CD4-positive, alpha-beta T cell treated with Interleukin-12 subunit alpha and Interleukin-12 subunit beta, for 1 hour (primary cell): ENCODE results near the gene DPH3.

Source experiments
- DNase-seq: peaks from one replicate; pipeline ENCODE4 v3.0.0-alpha.2; 2020

Gene DPH3

DNA sequence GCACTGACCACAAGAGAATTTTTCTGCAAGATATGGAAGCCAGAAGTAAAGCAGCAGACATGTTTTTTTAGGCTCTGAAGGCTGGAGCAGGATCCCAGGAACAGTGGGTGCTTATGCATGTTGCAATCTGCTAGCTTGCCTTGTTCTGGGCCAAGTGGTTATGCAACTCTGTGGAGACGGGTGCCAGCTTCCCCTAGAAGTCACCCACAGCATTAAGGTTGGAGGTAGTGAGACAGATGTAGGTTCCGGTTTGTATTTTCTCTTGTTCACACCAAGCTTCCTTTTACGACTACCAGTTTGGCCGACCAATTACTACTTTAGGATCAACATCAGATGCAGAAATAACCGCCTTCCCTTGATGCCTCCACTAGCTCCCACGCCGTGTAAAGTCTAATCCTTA is 11.1 kb downstream of the DPH3 start:
- no peak for DNase-seq

DNA sequence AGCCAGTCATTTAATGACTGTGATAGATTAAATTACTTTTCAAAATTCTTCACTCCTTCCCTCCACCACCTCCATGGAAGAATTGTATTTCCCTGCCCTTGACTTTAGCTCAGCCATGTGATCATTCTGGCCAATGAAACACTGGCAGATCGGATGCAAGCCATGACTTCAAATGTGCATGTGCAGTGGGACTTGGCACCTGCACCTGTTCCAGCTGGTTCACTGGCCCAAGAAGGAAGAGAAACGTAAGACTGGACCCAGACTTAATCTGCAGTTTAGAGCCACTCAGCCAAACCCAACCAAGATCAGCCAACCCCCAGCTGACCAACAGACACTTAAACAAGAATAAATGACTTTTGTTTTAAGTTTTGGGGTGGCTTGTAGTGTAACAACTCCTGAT is 11.8 kb downstream of the DPH3 start:
- no peak for DNase-seq

DNA sequence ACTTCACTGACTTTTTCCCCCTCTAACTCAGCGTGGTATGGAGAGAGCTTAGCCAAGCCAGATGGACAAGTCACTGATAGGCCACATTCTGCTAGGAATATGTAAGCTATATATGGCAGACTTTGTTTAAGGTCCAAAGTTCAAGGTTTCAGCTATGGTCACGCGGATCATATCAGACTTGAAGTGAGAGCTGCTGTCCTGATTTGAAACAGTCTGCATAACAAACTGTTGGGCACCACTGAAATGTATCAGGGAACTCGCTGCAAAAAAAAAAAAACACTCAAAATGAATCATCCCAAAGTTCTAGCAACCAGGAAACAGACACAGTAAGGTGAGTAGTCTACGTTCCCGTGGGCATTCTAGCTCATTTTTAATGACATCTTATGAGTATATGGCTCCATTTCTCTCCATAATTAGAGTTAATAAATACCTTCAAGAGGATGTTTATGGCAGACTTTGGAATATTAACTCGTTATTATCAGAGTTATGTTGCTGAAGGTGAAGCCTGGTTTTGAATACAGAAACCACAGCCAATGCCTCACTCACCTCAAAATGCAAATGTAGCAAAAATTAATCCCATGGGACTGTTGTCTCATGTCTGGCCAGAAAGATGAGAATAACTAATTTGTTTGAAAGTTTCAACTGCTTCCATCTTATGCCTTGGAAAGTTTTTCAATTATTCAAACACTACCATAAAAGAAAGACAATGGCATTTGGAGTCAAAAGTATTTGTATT is 12.3 kb downstream of the DPH3 start:
- no peak for DNase-seq

DNA sequence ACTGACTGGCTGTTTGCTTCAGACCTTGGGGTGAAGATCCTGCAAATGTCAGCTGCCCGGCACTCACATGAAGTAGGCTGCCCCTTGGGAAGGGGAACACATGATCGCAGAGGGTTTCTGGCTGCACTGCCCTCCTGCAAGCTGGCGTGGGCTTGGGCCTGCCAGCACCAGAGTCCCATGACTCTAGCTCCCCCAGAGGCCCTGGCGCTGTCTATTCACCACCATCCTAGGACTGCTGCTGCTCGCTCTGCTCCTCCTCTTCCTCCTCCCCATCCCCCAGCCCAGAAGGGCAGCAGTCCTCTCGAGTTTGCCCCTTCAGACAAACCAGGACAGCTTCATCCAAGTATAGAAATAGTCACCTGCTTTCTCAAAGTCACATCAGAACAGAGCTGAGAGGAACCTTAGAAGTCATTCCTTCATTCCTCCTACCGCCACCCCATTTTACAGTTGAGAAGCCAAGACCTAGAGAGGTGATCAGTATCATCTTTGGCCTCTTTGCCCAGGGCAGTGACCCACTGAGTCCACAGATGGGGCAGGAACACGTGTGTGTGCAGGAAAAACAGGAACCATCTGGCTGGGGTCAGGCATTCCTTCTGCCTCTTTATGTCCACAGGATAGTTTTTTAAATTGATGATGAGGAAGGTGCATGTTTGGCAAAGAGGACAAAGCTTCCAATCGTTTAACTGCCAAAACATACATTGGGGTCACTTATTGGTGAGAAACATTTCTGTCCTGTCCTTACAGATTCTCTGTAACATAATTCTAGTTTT is 13.2 kb downstream of the DPH3 start:
- no peak for DNase-seq

DNA sequence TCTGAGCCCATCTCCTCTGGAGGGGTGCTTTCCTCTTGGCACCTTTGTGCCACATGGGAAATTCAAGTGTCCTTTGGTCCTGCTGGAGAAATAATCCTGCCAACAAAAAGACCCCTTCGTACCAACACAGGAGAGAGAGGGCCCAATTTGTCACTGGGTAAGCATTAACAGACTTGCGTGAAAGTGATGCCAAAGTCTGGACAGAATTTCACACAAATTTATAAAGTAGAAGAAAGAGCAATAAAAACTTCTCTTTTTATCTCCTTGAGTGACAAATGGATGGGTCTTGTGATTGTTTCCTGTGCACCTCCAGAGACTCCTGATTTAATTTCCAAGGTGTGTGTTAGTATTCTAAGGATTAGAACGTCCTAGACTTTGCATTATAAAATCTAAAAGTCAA is 14.9 kb downstream of the DPH3 start:
- no peak for DNase-seq

DNA sequence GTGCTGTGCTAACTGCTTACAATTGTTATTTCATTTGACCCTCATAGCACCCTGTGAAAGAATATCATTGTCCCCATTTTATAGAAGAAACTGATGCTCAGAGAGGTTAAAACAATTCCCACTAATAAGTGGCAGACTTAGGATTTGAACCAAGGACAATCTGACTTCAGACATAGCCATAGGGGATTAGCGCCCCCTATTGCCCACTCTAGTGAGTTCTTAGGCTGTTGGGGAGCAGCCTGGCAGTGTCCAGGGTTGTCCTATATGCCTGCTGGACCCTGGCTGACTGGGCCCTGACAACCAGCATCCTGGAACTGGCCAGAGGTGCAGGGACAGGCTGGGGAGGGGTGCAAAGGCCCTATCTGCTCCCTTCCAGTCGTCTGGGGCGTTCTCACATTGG is 15.4 kb downstream of the DPH3 start:
- DNase-seq, result peak; percentile 13

DNA sequence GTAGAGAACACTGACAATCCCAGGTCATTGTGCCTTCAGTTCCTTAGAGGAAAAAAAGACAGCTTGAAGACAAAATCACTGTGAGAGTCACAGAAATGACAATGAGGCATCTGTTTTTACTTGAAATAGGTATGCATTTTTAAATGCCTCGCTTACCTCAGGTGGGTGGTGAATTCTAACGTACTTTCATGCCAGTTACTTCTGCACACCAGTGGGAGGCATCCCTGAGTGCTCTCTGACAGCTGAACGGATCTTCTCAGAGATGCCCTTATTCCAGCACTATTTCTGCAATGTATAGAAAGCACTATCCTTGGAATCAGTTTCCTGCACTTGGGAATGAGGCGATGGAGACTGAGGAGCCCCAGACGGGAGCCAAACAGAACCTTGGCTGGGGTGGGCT is 16.2 kb downstream of the DPH3 start:
- DNase-seq, result no peak

DNA sequence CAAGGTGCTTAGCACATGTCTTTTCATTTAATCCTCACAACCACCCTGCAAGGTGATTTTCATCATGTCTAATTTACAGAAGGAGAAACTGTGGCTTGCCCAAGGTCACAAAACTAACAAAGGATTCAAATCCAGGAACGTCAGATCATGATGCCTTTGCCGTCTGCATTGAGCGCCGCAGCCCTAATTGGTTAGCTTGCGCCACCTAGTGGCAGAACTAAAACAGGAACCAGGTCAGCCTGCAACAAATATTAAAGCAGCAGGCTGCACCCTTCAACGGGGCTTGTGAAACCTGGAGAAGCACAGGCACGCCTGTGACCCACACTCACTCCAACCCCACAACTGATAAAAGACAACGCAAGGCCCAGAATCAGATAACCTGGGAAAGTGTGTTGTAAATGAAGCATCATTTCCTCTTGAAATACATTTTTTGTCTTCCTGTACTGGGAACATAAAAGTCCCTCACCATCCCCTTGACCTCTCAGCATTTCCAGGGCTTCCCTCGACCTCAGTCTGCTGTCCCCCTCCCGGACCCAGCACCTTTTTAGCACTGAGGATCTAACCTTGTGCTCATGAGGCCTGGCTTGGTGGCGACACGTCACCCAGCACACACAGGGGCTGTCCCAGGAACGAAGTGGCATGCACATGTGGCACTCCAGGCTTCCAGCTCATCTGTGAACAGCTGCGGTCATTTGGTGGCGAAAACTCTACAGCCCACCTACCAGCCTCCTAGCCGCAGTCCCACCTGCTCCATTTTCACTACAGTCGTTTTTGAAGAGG is 17.3 kb downstream of the DPH3 start:
- peak; percentile 80 for DNase-seq

DNA sequence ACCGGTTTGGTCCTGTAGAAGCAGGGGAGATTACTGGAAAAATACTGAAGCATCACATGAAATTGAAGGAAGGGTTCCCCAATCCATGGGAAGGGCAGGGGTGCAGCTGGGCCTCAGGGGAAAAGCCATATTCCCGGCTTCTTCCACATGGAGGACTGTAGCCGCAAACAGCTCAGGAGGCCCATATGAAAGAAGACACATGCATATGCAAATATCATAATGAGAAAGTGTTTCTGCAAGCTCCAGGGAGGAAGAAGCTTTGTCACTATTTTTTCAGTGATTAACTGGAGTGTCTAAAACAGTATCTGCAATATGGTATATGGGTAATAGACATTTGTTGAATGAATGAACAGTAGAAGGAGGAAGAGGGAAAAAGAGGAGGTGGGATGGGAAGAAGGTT is 19.1 kb downstream of the DPH3 start:
- DNase-seq, result no peak

DNA sequence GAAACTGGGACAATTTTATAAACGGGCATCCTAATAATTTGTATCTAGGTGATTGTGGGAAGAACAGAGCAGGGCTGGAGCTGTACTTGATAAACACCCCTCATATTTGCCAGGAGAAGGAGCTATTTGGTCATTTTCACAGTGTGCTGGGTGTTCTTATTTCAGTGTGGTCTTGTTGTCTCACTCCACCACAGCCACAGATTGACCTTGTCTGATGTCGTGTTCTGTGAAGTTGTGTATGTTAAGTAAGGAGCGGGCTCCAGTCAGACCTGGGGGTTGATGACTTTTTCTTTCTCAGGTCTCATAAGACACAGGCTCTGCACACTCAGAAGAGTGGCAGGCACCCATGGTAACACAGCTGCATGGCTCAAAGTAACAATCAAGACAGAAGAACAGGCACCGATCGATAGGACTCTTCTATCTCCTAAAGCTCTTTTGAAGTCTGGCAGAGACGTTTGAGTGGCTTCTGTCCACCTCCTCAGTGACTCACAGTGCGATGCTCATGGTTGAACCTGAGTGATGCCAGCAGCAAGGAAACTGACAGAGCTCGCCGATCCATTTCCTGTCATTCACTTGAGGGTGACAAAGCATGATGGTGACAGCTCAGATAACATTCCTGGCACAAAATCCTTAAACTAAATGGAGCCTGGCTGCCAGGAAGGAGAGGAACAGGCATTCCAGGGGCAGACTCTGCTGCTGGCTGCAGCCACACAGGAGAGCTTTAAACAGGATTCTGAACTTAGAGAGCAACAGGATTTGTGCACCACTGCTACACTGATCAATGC is 20.8 kb downstream of the DPH3 start:
- no peak for DNase-seq

DNA sequence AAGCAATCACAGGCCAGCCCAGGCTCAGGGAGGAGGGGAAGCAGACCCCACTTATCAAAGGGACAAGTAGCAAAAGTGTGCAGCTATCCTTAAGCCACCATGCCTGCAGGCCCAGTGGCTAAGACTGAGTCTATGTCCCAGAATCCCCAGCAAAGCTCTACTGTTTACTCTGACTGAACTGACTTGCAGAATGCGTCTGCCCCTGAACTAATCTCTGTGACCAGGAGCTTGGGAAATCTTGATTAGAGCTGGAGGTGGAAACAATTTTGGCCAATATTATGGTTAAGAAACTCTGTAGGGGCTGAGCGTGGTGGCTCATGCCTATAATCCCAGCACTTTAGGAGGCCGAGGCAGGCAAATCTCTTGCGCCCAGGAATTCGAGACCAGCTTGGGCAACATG is 22.6 kb downstream of the DPH3 start:
- no peak for DNase-seq

DNA sequence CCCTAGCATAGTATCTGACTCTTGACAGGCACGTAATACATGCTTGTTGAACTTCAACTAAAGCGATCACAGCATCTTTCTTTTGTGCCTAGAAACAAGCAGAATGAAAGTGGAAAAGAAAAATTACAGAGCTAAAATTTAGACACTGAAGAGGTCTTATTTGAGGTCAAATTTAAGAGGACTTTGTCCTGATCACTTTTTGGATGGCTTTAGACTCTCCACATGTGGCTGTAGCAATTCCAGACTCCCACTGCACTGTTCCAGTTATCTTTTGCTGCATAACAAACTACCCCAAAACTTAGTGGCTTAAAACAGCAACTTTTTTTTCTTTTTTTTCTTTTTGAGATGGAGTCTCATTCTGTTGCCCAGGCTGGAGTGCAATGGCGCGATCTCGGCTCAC is 23.5 kb downstream of the DPH3 start:
- no peak for DNase-seq

DNA sequence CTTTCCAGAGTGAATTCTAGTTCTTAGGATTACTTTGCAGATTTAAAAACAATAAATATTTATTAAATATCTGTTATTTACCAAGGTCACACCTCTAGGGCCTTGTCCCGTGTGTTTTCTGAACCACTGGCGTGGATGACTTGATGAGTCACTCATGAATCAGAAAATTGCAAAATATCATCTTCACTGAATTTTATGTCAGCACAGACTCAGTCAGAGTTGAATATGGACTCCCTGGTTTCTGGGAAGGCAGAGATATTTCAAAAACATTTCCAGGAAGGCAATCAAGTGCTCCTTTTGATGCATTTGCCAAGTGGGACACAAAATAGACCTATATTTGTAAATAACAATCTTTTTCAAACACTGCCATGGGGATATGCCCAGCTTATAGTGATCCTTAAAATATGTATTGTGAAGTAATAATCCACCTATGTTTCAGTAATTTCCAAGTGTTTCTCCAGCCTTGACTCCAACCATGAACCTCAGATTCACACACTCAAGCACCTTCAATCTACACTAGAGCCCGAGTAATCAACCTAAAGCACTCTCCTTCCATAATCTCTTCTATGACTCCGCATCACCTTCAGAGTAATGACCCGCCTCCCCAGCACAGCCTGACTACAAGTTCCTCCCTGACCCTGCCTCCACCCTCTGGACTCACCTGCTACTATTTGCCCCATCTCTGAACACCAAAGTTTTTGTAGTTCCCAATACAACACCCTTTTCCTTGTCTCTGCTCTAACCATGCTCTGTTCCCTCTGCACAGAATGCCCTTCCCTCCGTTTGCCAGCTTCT is 24.3 kb downstream of the DPH3 start:
- DNase-seq, result no peak

DNA sequence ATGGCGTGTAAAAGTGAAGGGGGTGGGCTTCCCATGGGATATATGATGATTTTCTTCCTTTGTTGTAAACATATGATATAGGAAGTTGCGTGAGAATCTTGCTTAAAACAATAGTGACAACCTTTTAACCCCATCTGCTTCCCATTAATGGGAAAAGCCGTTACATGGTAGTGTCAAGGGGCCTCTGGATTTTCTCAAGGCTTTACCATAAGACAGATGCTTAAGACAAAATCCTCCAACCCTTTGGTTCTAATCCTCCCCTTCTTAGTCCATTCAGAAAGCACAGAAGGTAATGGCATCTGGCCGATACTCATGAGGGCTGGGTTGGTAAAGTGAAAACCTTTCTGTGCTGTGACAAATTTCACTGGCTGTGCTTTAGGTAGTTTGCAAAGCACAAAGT is 25.0 kb downstream of the DPH3 start:
- DNase-seq, result no peak

DNA sequence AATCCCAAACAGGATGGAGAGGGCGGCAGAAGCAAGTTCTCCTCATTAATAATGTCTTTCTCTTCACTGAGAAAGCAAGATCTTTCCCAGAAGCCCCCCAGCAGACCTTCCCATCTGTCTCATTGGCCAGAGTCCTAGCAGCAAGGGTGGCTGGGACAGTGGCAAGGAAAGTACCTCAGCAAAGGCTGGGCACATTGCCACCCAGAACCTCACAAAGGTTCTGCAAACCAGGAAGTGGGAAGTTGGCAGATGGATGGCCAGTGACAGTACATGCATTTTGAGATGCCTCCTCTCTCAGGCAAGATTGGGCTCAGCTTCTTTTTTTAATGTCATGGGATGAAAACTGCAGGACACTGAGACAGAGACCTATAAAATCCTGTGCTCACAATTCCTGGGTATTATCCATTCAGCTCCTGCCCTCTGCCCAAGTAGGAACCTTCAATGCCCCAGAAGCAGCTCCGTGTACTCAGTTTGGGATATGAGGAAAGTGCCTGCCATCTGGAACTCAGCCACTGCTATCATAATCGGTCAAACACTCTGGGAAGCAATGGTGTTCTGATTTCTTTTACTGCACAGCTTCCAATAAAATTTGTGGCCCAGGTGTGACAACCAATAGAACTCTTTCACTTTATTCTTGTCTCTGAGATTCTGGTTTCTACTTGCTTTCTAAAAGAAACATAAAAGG is 25.5 kb downstream of the DPH3 start:
- DNase-seq, result no peak

DNA sequence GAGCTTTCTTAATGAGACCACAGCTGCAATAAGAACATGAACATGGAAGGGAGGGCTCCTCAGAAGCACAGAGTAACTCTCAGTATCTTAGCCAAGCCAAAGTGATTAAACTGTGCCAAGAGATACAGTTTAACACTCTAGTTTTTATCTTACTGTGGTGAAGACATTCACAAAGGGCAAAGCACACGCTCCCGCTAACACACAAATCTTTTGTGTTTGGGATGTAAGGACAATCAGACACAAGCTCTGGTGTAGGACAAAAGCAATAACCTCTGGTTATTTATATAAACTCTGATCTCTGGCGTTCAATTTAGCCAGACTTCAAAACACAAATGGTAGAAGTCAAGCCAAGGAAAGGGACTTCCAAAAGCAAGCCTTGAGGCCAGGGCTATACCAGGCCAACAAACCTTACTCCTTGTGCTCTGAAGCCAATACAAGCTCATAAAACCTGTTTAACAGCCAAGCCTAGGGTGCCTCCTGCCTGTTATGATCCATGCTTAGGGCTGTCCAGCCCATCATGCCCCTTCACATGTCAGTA is 27.8 kb downstream of the DPH3 start:
- DNase-seq, result no peak

DNA sequence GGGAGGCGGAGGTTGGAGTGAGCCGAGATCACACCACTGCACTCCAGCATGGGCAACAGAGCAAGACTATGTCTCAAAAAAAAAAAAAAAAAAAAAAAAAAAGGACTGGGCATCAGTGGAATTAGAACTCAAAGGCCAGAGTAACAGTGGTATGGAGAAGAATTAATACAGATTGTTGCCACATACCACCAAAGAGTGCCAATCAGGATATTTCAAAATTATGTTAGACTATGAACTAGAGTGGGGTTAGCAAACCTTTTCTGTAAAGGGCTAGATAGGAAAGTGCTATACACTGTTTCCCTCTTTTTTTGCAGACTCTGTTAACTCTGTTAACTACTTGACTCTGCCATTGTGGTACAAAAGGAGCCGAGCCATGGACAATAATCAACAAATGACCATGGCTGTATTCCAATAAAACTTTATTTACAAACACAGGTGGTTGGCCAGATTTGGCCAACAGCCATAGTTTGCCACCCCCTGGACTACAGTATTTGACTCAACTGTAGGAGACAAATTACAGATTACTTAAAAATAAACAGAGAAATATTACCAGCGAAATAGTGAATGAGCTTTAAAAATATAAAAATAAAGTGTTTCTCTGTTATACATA is 28.6 kb downstream of the DPH3 start:
- no peak for DNase-seq

DNA sequence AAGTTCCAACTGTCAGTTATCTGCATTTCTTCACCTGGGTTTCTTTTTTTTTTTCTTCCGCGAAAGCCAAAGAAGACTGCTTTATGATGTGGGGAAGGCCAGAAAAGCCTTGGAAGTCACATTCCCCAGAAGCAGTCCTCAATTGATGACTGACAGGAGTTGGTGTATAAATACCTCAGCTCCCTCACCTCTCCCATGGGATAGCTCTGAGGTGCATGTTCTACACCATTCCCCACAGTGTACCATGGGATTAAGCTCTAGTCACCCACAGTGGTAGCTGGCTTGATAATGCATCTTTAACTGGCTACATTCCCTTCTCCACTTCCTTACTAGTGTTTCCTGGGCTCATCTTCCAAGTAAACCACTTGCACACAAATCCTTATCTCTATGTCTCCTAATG is 30.5 kb downstream of the DPH3 start:
- DNase-seq, result no peak

DNA sequence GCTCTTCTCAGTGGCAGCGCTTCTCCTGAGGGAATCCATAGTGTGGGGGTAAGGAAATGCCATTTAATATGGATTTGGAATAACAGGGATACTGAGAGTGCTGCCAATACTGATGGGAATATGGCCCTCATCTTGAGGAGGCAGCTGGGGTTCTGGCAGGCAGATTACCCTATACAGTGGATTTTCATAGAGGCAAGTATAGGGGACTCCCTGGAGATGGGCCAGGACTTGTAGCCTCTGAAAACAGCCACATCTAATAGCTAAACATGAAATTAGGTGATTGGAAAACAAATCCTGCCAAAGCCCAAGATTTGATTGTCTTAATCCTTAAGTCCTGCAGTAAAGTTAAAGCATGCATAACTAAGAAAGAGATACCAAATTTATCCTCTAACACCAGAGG is 30.9 kb downstream of the DPH3 start:
- DNase-seq, result no peak

DNA sequence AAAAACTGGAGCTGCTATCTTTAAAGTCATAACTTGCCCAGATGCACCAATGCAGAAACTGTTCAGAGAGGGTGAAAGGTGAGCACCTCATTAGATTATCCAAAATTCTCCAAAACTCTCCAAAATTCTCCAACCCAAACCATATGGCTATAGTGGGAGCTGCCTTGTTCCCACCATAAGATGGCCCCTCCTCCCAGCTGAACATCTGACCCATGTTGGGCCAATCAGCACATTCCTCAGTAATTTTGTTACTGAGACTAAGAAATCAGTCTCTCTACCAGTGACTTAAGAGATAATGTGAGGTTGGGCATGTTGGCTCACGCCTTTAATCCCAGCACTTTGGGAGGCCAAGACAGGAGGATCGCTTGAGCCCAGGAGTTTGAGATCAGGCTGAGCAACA is 32.8 kb downstream of the DPH3 start:
- DNase-seq, result no peak

DNA sequence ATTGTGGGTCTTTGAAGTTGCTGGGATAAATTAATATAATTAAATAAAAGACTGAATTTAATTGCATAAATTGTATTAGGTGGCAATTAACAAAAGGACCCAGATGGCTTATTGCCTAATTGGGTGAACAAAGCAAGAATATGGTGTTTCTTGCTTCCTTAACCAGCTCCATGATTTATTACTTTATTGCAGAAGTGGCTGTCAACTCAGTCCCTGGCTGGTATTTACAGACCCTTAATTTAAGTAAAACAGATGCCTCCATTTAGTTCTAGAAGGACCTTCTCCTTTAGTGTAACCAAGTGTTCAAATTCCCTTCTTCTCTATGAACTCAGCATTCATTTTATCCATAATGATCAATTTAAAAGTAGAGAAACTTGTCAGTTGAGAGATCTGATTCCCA is 35.1 kb downstream of the DPH3 start:
- no peak for DNase-seq
